ENCODE results near the gene CDK6.

Gene CDK6

GRCh38 chr7:92569137-92569536, 267.2 kb downstream of the CDK6 start:
- DNase-seq: no peak

GRCh38 chr7:92567460-92567859, 268.9 kb downstream of the CDK6 start:
- DNase-seq: no peak

GRCh38 chr7:92563345-92563744, 273.0 kb downstream of the CDK6 start:
- DNase-seq: no peak

GRCh38 chr7:92560602-92561001, 275.8 kb downstream of the CDK6 start:
- no peak for DNase-seq

GRCh38 chr7:92557808-92558362, 278.5 kb downstream of the CDK6 start:
- DNase-seq: no peak

- no peak for DNase-seq
These were observed 279.1 kb downstream of the CDK6 start for GRCh38 chr7:92557249-92557648.
